ENCODE measurements around the gene PLTP.

PLTP gene

DNA sequence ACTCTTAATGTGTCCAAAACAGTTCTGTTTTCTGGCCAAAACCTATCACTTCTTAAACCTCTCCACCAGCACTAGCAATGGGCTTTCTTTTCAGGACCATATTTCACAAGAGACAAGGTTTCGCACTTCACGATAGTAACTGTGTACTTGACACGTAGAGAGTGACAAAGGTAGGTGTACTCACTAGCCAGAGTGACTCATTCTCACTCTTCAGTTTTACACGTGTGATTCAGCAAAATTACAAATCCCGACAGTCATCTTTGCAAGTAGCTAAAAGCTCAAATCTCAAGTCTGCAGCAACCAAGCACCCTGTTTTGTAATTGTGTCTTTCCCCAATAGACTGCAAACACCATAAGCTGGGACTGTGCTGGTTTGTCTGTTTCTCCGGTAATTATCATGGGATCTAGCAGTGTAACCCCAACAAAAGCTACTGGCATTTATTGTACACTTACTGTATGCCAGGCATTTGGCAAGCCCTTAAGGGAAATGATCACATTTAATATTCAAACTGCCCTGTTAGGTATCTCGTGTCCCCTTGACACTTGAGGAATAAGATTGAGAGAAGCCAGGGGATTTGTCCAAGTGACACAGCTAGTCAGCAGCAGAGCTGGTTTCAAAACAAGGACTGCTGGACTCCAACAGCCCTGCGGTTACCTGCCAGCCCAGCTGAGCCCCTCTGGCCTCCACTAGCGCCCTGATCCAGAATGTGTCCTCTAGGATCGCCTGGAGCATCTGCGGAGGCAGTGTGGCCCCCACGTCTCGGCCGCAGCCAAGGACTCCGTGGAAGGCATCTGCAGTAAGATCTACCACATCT is 32.4 kb upstream of the PLTP start:
- in situ Hi-C loops (cut with MboI; ENCODE audit: low pct_unique_long_range_greater_than_20kb, low sequenced_read_pairs, unreplicated experiment) = no loop called here
- no peak for TF ChIP-seq CTCF (IDR thresholded peaks at IDR 0.05; ENCODE audit: extremely low read depth, insufficient read depth, missing control alignments)
- no peak for DNase-seq (ENCODE audit: low spot score)

GRCh38 chr20:45943613-45944012 is 31.7 kb upstream of the PLTP start:
- in situ Hi-C loops (cut with MboI; ENCODE audit: low pct_unique_long_range_greater_than_20kb, low sequenced_read_pairs, unreplicated experiment) = no loop called here
- no peak for TF ChIP-seq CTCF (IDR thresholded peaks at IDR 0.05; ENCODE audit: extremely low read depth, insufficient read depth, missing control alignments)
- no peak for DNase-seq (ENCODE audit: low spot score)

GRCh38 chr20:45940469-45940868 is 28.5 kb upstream of the PLTP start:
- no peak for DNase-seq (ENCODE audit: low spot score)
- in situ Hi-C loops (cut with MboI; ENCODE audit: low pct_unique_long_range_greater_than_20kb, low sequenced_read_pairs, unreplicated experiment) = no loop called here
- TF ChIP-seq CTCF (IDR thresholded peaks at IDR 0.05; ENCODE audit: extremely low read depth, insufficient read depth, missing control alignments) = no peak

DNA sequence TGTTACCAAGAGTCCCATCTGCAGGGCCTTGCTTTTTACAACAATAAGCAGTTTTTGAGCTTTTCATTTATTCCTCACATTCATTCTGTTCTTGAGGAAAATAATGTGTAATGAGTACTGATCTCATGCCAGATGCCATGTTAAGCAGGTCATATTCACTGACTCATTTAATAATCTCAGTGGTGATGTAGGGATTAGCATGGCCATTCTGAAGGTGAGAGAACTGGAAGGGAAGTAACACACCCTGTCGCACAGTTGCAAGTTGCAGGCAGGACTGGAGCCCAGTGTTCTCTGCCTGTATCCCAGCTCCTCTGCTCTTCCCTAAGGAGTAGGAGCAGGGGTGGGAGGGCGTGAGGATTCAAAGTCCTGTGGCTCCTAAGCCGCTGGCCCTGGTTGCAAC is 28.1 kb upstream of the PLTP start:
- in situ Hi-C loops (cut with MboI; ENCODE audit: low pct_unique_long_range_greater_than_20kb, low sequenced_read_pairs, unreplicated experiment) = no loop called here
- TF ChIP-seq CTCF (IDR thresholded peaks at IDR 0.05; ENCODE audit: extremely low read depth, insufficient read depth, missing control alignments) = no peak
- DNase-seq (ENCODE audit: low spot score) = no peak

DNA sequence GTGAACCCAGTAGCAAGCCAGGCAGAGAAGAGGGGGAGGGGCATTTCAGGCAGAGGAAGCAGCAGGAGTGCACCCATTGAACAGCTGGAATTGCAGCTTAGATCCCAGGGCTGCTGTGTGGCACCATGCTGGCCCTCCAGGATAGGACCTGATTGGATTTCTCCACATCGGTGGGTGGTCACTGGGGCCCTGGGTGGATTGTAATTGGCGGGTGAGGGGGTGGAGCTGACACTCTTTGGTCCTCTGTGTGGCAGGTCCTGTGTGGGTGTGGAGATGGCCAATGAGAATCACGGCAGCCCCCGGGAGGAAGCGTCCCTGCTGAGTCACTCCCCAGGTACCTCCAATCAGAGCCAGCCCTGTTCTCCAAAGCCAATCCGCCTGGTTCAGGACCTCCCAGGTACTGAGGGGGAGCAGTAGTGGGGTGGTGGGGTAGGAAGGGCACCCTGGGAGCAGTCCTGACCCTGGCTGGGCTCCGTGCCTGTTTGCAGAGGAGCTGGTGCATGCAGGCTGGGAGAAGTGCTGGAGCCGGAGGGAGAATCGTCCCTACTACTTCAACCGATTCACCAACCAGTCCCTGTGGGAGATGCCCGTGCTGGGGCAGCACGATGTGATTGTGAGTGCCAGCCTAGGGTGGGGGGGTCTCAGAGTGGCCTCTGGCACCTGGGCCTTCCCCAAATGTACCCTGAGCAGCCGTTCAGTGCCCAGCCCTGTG is 26.9 kb upstream of the PLTP start:
- DNase-seq (ENCODE audit: low spot score) = no peak
- no peak for TF ChIP-seq CTCF (IDR thresholded peaks at IDR 0.05; ENCODE audit: extremely low read depth, insufficient read depth, missing control alignments)
- in situ Hi-C loops (cut with MboI; ENCODE audit: low pct_unique_long_range_greater_than_20kb, low sequenced_read_pairs, unreplicated experiment) = no loop called here

GRCh38 chr20:45937765-45938164 is 25.8 kb upstream of the PLTP start:
- in situ Hi-C loops (cut with MboI; ENCODE audit: low pct_unique_long_range_greater_than_20kb, low sequenced_read_pairs, unreplicated experiment) = no loop called here

More at GRCh38 chr20:45937765-45938164, 25.8 kb upstream of the PLTP start:
- TF ChIP-seq CTCF (IDR thresholded peaks at IDR 0.05; ENCODE audit: extremely low read depth, insufficient read depth, missing control alignments) = no peak
- DNase-seq (ENCODE audit: low spot score) = no peak
